HG03045 (cell line): Measurements from ENCODE around the gene NSD2.

ENCODE experiments used
- ATAC-seq: cut with Tn5 transposase; IDR thresholded peaks from one replicate; pipeline ENCODE4 v1.9.1; 2021; ENCODE audit warnings: mild to moderate bottlenecking, moderate library complexity; ENCODE audit not compliant: unreplicated experiment

NSD2 gene

GRCh38 chr4:1982124-1983052, 111.2 kb downstream of the NSD2 start:
- ATAC-seq = no peak

- ATAC-seq = no peak
Observed at GRCh38 chr4:1983053-1983845, 112.1 kb downstream of the NSD2 start.

GRCh38 chr4:1983846-1984405, 112.7 kb downstream of the NSD2 start:
- no peak for ATAC-seq

DNA sequence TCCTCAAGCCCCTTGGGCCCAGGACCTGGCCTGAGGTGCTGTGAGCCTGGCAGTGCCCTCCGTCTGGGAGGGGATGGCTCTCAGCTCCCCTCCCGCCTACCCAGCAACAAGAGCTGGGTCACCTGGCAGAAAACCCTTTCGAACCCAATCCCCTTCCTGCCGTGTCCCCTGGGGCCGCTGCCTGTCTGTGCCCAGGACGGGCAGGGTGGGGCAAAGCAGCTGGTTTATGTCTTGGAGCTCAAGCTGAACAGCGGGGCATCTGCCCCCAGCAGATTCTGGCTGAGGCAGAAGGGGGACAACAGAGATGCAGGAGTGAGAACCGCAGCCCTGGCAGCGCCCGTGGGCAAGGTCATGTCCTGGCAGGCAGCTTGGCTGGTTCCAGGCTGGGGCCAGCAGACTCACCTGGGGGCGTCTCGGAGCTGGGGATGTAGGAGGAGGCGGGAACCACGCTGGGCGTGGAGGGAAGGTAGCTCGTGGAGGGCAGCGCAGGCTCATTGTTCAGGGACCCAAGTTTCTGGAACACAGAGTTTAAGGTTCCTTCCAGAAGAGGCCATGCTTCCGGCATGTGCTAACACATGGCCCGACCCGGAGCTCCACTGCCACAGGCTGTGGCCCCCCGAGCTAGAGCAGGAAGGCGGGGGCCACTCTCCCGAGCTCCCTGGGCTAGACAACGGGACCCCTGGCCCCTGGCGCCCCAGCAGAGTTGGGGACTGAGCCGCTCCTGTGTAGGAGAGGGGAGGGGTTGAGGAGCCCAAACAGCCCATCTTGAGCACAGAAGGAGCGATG, 113.4 kb downstream of the NSD2 start:
- no peak for ATAC-seq

DNA sequence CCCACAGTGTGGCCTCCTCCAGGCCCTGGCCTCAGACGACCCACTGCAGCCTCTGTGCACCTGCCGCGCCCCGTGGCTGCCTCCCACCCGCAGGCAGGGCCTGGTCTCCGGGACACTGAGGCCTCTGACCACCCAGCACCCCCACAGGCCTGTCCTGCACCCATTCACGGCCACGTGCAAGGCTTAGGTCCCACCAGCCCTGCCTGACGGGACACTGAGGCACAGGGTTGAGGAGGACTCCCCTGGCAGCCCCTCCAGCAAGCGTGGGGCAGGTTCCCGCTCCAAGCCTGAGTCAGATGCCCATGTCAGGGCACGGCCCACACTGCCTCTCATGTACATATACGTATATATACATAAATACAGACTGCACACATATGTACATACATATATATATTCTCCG, 114.1 kb downstream of the NSD2 start:
- no peak for ATAC-seq

DNA sequence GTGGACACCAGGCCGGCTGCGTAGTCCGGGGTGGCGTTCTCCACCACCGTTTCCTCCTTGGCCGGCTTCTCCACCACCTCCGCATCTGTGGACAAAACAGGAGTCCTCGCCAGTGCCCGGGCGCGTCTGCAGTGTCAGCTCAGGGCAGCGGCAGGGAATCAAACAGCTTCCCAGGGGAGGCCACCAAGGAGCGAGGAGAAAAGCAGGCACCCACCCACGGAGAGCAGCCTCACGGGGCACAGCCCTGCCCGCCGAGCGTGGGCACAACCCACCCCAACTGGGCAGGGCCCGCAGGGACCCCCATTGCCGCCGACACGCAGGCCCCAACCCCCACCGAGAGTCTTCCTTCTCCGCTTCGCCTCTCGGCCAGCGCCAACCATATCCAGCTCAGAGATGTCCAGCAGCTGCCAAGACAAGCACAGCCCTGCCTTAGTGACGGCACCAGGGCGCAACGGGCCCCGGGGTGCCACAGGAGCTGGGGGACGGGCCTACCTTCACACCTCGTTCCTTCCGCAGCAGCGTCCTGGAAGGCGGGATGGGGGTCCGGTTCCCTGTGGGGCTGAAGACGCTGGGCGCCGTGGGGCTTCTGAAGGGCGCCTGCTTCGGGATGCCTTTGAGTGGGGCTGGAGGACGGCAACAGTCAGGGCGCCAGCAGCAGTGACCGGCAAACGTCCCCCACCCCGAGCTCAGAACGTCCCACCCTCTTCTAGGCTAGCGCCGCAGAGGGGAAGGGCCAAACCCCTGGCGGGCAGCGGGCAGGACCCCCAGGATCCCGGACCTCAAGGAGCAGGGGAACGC, 114.8 kb downstream of the NSD2 start:
- no peak for ATAC-seq

GRCh38 chr4:1986578-1987210, 115.5 kb downstream of the NSD2 start:
- no peak for ATAC-seq

- ATAC-seq = no peak
Observed at GRCh38 chr4:1987296-1987695, 116.1 kb downstream of the NSD2 start.

- no peak for ATAC-seq
Observed at GRCh38 chr4:1987721-1988326, 116.6 kb downstream of the NSD2 start.

GRCh38 chr4:1988327-1988724, 117.1 kb downstream of the NSD2 start:
- no peak for ATAC-seq

DNA sequence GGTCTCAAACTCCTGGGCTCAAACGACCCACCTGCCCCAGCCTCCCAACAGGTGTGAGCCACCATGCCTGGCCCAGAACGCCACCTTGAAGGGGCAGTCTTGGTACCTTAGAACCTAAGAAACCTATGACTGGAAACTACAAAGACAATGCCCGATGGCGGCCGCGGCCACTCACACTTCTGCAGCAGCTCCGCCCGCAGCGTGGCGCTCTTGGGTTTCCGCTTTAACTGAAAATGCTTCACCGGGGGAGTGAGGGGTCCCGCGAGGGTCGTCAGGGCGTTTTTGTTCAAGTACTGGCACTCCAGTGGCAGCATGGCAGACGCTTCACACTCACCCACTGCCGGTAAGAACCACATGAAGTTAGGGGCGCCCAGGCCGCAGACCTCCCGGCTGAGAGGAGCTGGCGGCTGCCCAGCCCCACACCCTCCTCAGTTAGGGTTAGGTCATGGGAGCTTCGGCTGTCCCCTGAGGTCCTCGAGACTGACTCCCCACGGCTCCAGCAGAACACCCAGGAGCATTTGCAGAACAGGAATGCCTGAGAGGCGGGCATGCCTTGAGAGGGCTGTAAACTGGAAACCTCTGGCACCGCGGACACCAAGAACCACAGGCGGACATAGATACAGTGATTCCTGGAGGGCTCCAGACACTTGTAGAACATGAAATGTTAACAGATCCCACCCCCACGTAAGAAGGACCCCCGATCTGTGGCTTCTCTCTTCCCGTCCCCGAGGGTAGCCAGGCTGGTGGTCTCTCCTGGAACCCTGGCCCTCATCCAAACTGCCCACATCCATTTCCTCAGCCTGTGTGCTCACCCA, 118.5 kb downstream of the NSD2 start:
- ATAC-seq = no peak

DNA sequence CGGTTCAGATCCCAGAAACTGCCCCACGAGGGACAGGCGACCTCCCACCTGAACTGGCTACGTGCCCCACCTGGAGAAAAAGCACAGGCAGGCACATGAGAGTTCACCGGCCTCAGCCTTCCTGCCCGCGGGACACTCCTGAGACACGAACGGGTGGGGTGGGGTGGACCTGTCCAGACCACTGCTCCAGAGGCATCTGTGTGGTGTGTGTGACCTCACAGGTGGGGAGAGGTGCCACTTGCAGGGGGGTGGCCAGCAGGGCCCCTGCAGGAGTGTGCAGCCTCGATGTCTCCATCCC, 119.1 kb downstream of the NSD2 start:
- no peak for ATAC-seq

DNA sequence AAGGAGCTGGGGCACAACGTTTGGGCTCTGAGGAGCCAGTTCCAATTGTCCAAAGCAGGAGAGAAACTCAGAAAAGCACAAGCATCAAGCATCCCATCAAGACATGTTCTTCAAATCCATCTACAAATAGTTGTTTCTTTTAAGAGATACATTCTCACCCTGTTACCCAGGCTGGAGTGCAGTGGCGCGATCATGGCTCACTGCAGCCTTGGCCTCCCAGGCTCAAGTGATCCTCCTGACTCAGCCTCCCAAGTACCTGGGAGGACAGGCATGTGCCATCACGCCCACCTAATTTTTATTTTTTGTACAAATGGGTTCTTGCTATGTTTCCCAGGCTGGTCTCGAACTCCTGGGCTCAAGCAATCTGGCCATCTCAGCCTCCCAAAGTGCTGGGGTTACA, 119.5 kb downstream of the NSD2 start:
- no peak for ATAC-seq

DNA sequence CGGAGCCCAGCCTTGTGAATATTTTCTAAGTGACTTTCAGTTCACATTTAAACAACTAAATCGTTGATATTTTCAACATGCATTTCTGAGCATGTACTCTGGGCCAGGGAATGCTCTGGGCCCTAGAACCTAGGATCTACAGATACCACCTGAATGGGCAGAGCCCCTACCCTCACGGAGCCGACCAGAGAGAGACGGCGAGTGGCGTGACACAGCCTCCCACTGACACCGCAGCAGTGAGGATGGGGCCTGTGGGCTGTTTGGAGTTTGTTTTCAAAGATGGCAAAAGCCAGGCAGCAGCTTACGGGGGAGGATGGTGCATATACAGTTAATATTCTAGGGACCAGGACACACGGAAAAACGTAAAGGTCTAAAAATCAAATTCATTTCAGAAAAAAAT, 119.9 kb downstream of the NSD2 start:
- no peak for ATAC-seq

DNA sequence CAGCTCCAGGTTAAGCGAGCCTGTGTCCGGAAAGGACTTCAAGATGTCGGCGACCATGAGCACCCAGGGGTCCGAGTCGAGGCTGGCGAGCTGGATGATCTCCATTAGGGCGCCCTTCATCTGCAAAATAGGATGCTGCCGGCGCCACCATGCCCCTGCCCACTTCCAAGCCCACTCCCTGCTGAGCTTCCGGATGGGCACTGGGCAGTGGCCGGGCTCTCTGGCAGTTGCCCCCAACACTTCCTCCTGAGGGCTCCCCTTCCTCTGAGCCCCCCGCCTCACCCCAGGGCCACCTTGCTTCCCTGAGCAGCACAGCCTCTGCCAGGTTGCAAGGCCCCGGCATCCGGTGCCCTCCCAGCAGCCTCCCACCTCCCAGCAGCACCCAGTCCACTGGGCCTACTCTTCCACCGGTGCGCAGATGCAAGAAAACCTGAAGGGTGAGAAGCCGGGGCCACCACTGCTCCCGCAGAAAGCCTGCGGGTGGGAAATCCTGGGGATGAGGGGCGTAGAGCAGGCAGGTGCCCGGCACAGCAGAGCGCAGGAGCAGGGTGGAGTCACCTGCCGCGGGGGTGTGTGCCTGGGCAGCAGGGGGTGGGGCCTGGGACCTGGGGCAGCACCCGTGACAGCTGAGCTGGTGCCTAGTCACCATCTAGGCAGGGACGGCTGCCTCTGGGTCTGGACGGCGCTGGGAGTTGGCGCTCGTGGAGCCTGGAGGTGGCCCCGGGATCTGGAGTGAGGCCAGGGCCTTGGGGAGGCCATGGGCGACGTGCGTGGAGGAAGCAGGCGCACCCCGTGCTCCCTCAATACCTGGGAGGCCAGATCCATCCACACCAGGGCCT, 120.6 kb downstream of the NSD2 start:
- ATAC-seq = no peak

DNA sequence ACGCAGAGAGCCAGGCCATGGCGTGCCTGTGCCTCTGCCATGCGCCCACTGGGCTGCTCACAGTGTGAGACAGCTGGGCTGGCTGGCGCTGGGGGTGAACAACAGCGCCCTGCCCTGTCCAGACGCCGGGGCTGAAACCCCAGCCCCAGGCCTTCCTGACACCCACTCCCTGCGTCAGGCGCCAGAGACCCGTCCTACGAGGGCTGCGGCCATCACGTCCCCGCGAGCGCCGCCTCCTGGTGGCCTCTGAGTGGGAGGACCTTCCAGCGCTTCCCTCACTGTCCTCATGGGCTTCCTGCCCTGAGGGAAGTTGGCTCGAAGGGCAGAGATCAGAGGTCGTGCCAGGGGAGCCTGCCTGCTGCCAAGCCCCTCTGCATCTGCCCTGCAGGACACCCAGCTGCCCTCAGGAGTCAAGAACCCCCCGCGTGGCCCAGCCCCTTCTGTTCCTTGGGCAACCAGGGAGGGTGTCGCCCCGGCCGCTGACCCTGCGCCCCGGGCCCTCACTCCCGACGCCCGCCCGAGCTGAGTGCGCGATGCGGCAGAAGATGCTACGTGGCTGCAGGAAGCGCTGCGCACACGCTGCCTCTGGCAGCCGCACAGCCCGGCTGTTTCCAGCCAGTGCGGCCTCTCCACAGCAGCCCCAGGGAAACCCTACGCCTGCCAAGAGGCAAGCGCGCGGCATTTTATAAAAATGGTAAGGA, 121.4 kb downstream of the NSD2 start:
- no peak for ATAC-seq

DNA sequence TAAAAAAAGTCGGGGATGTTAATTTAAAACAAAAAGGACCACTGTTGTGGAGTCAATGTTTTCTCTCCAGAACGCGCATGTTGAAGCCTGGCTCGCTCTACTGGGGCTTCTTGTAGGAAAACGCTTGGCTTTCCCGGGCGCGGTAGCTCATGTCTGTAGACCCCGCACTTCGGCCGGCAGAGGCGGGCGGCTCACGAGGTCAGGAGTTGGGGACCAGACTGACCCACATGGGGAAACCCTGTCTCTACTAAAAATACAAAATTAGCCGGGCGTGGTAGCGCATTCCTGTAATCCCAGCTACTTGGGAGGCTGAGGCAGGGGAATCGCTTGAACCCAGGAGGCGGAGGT, 122.0 kb downstream of the NSD2 start:
- no peak for ATAC-seq
